NCI-H1105 (cell line): ENCODE results near the gene COPG1.

ENCODE experiments used
- DNase-seq: peaks from one replicate; lab custom pipeline; 2025; lab: John Stamatoyannopoulos, UW

The COPG1 gene

GRCh38 chr3:129314386-129315222 is 65.2 kb downstream of the COPG1 start:
- peak; percentile 100 for DNase-seq

DNA sequence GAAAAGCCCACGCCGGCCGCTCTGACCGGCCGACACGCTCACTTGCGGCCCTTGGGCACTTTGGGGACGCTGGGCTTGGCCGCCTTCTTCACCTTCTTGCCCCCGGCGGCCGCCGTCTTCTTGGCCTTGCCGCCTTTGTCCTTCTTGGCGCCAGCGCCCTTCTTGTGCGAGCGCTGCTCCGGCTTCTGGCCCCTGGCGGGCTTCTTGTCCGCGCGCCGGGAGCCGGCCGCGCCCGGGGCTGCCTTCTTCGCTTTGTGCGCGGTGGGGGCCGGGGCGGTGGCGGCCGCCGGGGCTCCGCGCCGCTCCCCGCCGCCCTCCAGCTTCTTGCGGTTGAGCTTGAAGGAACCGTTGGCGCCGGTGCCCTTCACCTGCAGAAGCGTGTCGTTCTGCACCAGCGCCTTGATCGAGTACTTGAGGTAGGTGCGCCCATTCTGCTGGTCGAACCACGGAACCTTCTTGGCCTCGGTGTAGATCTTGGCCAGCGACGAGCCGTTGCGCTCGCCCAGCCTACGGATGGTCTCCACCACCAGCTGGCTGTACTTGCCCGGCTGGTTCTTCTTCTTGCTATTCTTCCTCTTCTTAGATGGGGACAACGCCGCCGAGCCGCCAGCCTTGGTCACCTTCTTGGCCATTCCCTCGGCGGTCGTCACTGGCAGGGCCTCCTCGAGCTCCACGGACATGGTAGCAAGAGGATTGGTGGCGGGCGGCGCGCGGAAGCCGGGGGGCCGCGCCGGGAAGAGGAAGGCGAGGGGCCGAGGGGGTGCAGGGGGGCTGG is 66.0 kb downstream of the COPG1 start:
- DNase-seq, result no peak

GRCh38 chr3:129315998-129316247 is 66.5 kb downstream of the COPG1 start:
- DNase-seq, result no peak

- DNase-seq, result peak; percentile 90
These were observed 67.0 kb downstream of the COPG1 start for GRCh38 chr3:129316248-129317013.

DNA sequence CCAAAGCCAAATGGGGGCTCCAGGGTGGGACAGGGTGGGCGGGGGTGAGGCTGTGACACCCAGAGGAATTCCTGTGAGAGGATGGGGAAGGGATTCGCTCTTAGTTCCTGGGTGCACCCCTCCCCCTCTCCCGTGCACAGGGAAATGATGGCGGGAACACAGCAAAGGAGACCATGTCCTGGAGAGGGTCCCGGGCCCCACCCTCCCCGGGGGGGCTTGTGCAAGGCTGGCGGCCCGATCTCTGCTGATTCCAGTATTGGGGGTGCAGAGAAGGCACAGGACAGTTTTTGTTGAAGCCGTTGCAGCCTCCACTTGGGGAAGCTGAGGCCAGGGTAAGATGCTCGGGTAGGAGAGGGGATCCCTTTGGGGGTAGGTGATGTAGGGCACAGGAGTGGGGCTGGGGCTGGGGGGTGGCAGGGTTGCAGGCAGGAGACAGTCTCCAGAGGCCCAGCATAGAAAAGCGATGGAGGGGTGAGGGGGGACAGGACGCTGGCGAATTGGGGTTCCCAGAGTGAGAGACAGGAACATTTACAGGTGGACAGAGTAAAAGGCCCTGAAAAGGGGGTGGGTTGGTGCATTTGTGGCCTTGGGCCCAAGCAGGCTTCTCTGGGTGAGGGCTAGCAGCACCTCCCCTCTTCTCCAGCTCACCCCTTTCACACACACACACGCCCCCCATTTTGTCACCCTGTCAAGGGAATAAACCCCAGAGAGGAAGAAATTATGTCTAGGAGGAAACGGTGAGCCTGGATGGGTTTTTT is 67.8 kb downstream of the COPG1 start:
- no peak for DNase-seq

GRCh38 chr3:129317848-129318247 is 68.4 kb downstream of the COPG1 start:
- DNase-seq, result no peak

- no peak for DNase-seq
These were observed 69.5 kb downstream of the COPG1 start for GRCh38 chr3:129318921-129319320.

- no peak for DNase-seq
These were observed 70.9 kb downstream of the COPG1 start for GRCh38 chr3:129320261-129320660.

- no peak for DNase-seq
These were observed 71.5 kb downstream of the COPG1 start for GRCh38 chr3:129320825-129321487.

DNA sequence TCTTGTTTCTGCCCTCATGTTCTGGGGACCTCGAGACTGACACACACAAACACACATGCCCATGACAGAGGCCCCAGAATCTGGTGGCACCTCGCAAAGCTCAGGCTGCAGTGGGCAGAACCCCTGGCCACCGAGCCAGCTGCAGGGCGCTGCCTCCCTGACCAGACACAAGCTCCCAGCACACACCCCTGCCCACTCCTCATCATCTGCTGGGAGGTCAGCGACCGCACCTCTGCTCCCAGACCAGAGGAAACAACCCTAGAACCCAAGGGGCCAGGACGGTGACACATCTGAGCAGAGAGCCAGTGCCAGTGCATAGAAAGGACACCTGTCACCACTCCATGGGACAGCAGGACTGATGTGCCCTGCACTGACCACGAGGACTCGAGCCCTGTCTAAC is 72.5 kb downstream of the COPG1 start:
- no peak for DNase-seq

DNA sequence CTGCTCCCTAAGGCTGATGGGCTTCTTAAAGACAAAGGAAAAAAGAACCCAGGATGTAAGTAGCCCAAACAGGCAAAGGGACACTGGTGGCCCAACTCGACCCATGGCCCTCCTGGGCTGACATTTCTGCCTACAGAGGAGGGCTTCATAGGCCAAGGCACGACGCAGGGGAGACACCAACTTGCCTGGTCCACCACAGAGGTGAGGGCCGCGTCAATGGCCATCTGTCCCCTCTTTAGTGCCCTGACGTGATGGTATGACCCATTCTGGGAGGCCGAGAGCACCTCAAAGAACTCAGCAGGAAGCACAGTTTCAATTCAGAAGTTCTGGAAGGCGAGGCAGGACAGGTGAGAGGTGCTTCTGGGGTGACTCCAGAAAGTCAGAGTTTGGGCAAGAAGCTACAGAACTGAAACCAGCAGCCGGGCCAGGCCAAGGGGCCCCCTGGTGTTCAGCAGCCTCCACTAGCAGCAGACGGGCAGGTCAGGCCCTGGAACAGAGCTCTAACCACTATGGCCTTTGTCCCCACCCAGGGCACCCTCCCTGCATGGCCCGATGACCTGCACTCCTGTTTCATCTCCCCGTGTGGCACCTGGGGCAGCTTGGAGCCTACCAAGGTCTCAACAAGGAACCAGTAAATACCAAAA is 74.4 kb downstream of the COPG1 start:
- no peak for DNase-seq

GRCh38 chr3:129324855-129325254 is 75.4 kb downstream of the COPG1 start:
- DNase-seq, result no peak

- no peak for DNase-seq
These were observed 76.0 kb downstream of the COPG1 start for GRCh38 chr3:129325383-129325782.

DNA sequence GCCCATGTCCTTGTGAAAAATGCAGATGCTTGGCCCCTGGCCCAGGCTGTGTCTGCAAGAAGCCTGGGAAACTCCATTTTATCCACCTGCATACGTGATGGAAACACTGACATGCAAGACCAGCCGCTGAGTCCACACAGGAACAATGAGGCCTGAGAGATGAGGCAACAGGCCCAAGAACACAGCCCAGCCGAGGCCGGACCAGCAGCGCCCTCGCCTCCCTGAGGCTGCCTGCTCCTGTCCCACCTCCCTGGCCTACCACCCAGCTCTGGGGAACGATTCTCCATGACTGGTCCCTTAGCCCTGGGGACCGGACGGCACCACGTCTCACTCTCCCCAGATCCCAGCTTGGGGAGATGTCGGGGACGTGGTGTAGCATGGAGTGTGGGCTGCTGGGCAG is 76.7 kb downstream of the COPG1 start:
- no peak for DNase-seq

DNA sequence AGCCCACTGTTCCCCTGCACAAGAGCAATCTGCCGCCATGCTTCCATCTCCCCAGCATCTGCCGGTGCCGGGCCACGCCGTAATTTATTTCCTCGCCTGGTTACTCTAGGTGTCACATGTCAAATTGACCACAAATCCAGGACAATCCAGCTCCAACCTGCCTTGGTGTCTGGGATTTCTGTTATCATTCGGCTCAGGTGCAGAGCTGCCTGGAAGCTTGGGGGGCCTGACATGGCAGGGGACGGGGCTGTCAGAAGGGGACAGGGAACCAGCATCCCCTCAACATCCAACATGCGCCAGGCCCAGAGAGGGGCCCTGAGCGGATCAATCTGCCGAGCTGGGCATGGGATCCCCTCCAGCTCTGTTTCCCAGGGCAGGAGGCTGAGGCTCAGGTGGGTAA is 77.2 kb downstream of the COPG1 start:
- DNase-seq, result no peak
